ENCODE measurements around the gene PLEK2.

PLEK2 gene

DNA sequence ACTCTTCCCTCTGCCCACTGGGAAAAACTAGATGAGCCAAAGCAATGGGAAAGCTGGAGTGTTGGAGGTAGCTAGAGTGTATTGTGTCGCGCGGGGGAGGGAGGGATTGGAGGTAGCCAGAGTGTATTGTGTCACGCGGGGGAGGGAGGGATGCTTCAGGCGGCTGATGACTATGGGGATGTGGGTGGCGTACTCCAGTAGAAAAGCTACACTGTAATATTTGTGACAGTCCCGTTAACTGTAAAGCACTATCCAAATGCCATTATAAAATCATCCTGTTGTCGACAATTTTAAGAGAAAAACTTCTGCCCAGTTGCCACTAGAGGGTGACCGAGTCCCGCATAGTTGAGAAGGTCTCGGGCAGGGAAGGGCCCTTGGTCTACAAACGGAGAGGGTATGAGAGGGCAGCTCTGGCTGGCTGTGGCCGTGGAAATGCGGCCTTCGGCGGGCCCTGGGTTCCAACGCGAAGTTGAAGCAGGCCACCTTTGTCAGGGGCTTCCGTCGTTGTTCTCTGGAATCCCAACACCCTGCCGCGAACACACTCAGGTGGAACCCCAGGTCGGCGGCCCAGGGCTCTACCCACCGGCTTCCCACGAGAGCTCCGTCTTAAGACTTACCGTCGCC is 15.1 kb upstream of the PLEK2 start:
- no peak for TF ChIP-seq ZFX (IDR thresholded peaks at IDR 0.05; ENCODE audit: borderline replicate concordance)
- TF ChIP-seq, protein P1, sequence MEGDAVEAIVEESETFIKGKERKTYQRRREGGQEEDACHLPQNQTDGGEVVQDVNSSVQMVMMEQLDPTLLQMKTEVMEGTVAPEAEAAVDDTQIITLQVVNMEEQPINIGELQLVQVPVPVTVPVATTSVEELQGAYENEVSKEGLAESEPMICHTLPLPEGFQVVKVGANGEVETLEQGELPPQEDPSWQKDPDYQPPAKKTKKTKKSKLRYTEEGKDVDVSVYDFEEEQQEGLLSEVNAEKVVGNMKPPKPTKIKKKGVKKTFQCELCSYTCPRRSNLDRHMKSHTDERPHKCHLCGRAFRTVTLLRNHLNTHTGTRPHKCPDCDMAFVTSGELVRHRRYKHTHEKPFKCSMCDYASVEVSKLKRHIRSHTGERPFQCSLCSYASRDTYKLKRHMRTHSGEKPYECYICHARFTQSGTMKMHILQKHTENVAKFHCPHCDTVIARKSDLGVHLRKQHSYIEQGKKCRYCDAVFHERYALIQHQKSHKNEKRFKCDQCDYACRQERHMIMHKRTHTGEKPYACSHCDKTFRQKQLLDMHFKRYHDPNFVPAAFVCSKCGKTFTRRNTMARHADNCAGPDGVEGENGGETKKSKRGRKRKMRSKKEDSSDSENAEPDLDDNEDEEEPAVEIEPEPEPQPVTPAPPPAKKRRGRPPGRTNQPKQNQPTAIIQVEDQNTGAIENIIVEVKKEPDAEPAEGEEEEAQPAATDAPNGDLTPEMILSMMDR (IDR thresholded peaks at IDR 0.05), result peak; percentile 86
- no peak overlapping the region for H3K27ac ChIP-seq

DNA sequence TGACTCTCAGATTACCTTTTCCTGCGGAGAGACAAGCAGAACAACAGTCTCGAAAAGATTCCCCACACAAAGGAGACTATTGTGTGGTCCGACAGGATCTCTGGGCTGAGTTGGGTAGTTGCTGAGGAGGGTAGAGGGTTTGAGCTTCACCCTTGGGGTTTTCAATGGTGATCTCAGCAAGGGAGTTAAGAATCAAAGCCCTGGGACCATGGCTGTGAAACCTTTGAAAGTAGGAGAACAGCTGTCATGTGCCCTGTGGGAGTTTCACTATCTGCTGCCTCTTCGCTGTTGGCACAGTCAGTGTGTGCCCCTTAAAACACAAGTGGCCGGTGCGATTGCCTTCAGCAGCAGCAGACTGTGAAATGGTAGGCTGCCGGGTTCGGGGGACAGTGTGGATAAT is 14.2 kb upstream of the PLEK2 start:
- no peak overlapping the region for H3K27ac ChIP-seq
- TF ChIP-seq, protein P1 (IDR thresholded peaks at IDR 0.05), result no peak
- no peak for TF ChIP-seq ZFX (IDR thresholded peaks at IDR 0.05; ENCODE audit: borderline replicate concordance)

DNA sequence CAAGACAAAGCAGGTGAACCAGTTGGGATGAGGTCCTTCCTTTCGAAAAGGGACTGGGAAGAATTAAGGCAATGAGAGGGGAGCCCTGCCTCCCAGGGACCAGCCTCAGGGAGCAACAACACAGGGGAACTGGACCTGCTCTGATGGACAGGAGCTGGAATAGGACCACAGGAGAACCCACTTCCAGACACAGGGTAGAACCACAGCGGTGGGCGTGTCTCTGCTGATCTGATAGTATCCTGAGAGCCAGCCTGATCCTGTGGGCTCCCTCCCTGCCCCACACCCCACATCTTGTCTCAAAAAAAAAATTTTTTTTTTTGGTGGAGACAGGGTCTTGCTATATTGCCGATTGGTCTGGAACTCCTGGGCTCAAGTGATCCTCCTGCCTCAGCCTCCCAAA is 13.6 kb upstream of the PLEK2 start:
- TF ChIP-seq, protein P1 (IDR thresholded peaks at IDR 0.05), result no peak
- TF ChIP-seq ZFX (IDR thresholded peaks at IDR 0.05; ENCODE audit: borderline replicate concordance), result no peak
- no peak overlapping the region for H3K27ac ChIP-seq

DNA sequence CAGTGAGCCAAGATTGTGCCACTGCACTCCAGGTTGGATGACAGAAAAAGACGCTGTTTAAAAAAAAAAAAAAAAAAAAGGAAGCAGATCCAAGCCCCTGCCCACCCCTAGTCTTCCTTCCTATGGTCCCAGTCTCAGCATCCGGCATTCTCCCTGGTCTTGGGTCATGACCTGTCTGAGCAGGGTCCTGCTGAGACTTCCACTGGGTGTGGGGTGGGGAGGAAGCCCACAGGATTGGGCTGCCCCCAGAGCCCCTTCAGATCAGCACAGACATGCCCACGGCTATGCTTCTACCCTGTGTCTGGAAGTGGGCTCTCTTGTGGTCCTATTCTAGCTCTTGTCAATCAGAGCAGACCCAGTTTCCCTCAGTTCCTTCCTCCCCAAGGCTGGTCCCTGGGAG is 12.6 kb upstream of the PLEK2 start:
- no peak overlapping the region for H3K27ac ChIP-seq
- TF ChIP-seq ZFX (IDR thresholded peaks at IDR 0.05; ENCODE audit: borderline replicate concordance), result no peak
- TF ChIP-seq, protein P1 (IDR thresholded peaks at IDR 0.05), result no peak

DNA sequence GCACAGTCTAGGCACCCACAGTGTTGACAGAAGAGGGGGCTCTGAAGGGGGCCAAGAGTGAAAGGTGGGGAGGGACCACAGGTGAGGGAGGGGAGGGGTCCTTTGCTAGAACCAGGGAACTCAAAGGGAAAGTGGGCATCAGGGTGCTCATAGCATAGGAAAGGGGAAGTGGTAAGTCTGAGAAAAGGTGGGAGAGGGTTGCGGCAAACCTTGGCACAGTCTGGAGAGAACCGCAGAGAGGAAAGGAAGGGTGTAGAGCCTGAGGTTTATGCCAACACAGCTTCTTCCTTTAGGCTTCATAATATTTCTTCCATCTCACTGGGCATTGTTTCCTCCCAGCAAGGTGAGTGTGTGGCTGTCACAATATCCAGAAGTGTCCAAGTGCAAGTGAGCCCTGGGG is 11.5 kb upstream of the PLEK2 start:
- no peak for TF ChIP-seq ZFX (IDR thresholded peaks at IDR 0.05; ENCODE audit: borderline replicate concordance)
- H3K27ac ChIP-seq, result no peak overlapping the region

DNA sequence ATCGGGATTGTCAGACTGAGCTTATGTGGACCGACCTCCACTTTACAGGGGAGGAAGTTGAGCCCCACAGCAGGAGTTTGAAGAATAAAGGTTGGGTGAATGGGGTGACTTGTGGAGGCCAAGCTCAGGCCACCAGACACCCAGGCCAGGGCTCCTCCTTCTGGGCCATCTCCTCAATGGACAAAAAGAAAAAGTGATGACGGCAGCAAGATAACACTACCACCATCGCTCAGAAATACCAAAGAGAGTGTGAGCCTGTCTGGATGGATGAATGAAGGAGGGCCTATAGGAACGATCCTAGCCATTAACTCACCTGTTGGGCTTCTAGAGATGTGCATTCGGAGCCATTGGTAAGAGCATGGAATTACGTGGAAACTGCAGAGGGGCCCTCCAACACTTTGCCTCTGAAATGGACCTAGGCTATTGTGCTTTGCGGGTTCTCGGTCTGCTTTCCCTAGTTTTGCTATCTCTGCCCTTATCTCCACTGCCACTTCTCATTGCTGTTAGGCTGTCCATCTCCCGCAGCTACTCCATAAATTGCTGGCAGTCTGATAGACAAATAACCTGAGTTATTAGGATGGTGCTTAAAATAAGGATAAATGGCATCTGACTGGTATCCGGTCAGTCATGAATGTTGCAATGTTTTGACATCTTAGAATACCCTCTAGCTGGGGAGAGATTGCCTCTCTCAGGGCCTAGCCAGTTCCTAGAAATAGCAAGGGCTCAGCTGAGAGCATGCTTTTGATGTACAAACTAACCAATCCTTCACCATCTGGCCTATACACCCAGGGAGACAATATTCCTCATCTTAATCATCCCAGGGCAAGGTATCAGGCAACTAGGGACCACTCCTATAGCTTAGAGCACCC is 9.6 kb upstream of the PLEK2 start:
- TF ChIP-seq, protein P1 (IDR thresholded peaks at IDR 0.05), result no peak
- TF ChIP-seq ZFX (IDR thresholded peaks at IDR 0.05; ENCODE audit: borderline replicate concordance), result no peak
- no peak overlapping the region for H3K27ac ChIP-seq

DNA sequence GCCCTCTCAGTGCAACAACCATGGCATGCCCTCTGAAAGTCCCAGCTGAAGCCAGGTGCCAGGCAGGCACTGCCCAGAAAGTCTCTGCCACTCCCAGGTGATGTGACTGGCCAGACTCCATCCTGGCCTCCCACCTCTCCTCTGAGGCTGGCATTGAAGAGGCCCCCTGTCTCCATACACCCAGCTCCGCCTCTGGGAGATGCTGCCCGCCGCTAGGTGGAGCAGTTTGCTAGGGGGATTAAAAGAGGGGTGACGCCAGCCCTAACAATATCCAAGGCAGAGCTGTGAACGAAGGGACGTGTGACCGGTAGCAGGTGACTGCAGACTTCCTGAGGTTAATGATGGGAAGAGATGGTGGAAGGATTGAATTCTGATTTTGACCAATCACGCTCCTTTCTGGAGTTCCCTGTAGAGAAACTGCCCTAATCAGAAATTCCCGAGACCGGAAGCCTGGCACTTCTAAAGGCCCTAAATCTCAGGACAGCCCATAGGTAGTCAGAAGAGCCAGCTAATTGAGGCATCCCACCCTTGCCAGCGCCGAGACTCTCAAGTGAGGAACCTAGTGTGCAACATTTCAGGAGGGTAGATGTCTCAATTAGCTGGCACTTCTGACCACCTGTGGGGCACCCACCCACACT is 8.3 kb upstream of the PLEK2 start:
- no peak for TF ChIP-seq ZFX (IDR thresholded peaks at IDR 0.05; ENCODE audit: borderline replicate concordance)
- TF ChIP-seq, protein P1 (IDR thresholded peaks at IDR 0.05), result peak; percentile 79

More for the DNA sequence above, 8.3 kb upstream of the PLEK2 start:
- H3K27ac ChIP-seq, result no peak overlapping the region

All from 22Rv1 (cell line).